Motor neuron (in vitro differentiated cells): ENCODE results near the gene KCNT2. TPM values are rescaled to one million over a fixed set of nuclear protein-coding genes. Genes with fewer than 3 reads are reported as not detected.

Source experiments
- ATAC-seq, 8 experiments: fragments of 200-7000 bp; cut with Tn5 transposase; replicated peaks in 6 of 8; 2 replicates each; pipeline ENCODE4 v1.8.0; 2021; ENCODE audit warnings: mild to moderate bottlenecking in 8 of 8, moderate library complexity in 8 of 8
- H3K27ac ChIP-seq, 2 donors: fragments of 250-450 bp; sonication (Bioruptor Pico); 2 replicates each; pipeline ENCODE4 v1.9.0; 2021; ENCODE audit warnings: antibody characterized with exemption in 2 of 2, mild to moderate bottlenecking in 2 of 2, moderate library complexity in 1 of 2
- H3K4me1 ChIP-seq, 2 donors: fragments of 250-450 bp; sonication (Bioruptor Pico); replicated peaks in 1 of 2; 2 replicates each; pipeline ENCODE4 v1.6.1; 2021; ENCODE audit warnings: antibody characterized with exemption in 2 of 2, mild to moderate bottlenecking in 2 of 2, moderate library complexity in 1 of 2
- H3K4me3 ChIP-seq, 5 donors: fragments of 250-450 bp; sonication (Bioruptor Pico); 2 replicates each; pipeline ENCODE4 v1.9.0; 2021; ENCODE audit warnings: antibody characterized with exemption in 5 of 5, mild to moderate bottlenecking in 5 of 5, moderate library complexity in 4 of 5
- WGBS, 10 experiments: fragments of 450-650 bp; shearing (Covaris generic); methylation state at CpG; one replicate each; pipeline ENCODE4 v1.0.0; 2022; 5-methylcytosine and 5-hydroxymethylcytosine counted together
- in situ Hi-C, 9 experiments: fragments of 400-800 bp; cut with MboI; loops; one replicate each; pipeline ENCODE4 v1.15.0; 2021; ENCODE audit warnings: low sequenced_read_pairs in 9 of 9, low pct_unique_long_range_greater_than_20kb in 2 of 9; ENCODE audit not compliant: unreplicated experiment in 9 of 9
- total RNA-seq, 8 experiments: library from RNA; unstranded; fragments of 300-600 nt; gene quantifications; 2 replicates each; pipeline versions ENCODE4 v1.2.3 to v1.2.4, GENCODE V29; 2022

Gene KCNT2
- total RNA-seq, 8 experiments from 2014 or later, result 0.24 to 33.5 (median 13.2) TPM

DNA sequence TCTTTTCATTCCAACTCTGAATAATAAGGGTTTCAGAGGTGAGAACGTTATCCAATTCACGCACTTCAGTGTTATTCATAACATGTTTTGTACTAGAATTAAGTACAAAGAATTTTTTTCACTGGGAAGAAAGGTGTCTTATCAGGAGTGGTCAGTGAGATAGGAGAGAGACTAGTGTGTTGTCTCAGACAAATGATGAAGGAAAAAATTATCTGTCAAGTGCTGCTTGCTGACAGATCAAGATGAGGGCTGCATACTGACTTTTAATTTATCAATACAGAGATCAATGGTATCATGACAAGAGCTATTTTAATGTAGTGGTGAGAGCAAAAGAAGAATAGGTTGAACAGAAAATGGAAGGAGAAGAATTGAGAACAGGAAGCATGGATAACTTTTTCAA is 402.4 kb downstream of the KCNT2 start:
- 14 to 100% (median 80%) methylated on average over 1 to 2 of the region's 2 CpGs for WGBS, 10 experiments
- no peak overlapping the region for H3K4me3 ChIP-seq
- in situ Hi-C loops, result no loop called here
- H3K27ac ChIP-seq, result no peak overlapping the region
- ATAC-seq, result no peak
- no peaks in the 10 kb centered on the region for H3K4me1 ChIP-seq

DNA sequence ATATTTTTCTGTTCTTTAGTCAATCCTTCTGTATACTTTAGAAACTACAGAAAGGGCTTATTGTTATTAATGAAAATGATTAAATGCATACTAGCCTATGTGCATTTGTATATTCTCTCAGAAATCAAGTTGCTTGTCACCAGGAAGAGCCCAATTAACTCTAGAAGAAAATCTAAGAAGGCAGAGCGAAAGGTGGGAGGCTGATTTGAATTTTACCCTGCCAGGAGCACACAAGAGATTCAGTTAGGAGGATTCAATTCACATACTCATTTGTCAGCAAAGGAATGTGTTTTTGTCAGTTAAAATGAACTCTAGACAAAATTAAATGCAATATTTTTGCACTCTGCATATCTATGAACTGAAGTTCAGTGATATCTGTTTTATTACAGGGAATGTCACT is 411.8 kb downstream of the KCNT2 start:
- Histone ChIP-seq H3K27ac (no peak overlapping the region), H3K4me1 (no peaks in the 10 kb centered on the region), H3K4me3 (no peak overlapping the region)
- in situ Hi-C loops, result no loop called here
- ATAC-seq, result no peak
- WGBS, 10 experiments, result 50 to 100% (median 71%) methylated on average over 1 of the region's 1 CpG; no CpG with 5 or more reads in 3 of the 10 experiments

DNA sequence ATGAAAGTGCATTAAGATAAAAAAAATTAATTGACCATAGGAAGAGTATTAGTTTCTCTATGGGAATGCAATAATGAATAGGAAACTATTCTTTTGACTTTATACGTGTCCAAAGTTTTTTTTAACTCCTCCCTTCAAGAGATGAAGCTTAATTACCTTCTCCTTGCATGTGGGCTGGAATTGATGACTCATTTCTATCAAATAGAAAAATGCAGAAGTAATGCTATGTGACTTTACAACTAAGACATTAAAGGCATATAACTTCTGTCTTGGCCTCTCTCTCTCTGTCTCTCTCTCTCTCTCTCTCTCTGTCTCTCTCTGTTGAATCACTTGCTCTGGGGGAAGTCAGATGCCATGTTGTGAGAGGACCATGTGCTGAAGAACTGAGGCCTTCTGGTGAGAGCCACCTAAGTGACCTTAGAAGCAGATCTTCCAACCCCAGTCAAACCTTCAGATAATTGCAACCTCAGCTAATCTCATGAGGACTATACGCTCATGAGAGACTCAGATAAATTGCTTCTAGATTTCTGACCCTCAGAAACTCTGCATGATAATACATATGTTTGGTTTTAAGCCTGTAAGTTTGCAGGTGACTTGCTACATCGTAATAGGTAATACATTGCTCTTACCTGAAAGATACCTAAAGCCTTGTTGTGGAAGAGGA is 414.2 kb downstream of the KCNT2 start:
- Histone ChIP-seq H3K27ac (no peak overlapping the region), H3K4me1 (no peaks in the 10 kb centered on the region), H3K4me3 (no peak overlapping the region)
- in situ Hi-C loops, result no loop called here
- WGBS, 10 experiments, result 0 to 94% (median 45%) methylated on average over 1 to 3 of the region's 3 CpGs
- no peak for ATAC-seq

GRCh38 chr1:196183941-196184340 is 424.3 kb downstream of the KCNT2 start:
- H3K4me1 ChIP-seq, result no peaks in the 10 kb centered on the region
- H3K27ac ChIP-seq, result no peak overlapping the region
- no peak for ATAC-seq
- 38 to 100% (median 80%) methylated on average over 1 to 7 of the region's 8 CpGs; no CpG with 5 or more reads in 3 of the 10 experiments for WGBS, 10 experiments
- in situ Hi-C loops, result no loop called here
- H3K4me3 ChIP-seq, result no peak overlapping the region

DNA sequence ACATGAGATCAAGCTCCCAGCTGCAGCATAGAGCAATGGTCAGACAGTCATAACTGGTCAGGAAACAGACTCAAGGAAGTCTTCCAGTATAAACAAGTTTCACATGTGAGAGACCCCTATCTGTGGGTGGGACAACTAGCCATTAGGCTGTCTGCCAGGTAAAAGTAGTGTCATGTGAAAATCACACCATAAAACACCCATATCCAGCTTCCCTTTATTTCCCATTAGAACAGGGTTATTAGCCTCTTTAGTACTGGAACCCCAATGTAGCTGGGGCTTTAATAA is 426.7 kb downstream of the KCNT2 start:
- Histone ChIP-seq H3K4me1 (no peaks in the 10 kb centered on the region), H3K4me3 (no peak overlapping the region), H3K27ac (no peak overlapping the region)
- ATAC-seq, result no peak
- in situ Hi-C loops, result no loop called here

GRCh38 chr1:196180847-196181593 is 427.2 kb downstream of the KCNT2 start:
- in situ Hi-C loops, result no loop called here
- peak in 2 of 8 experiments; percentile 44 to 62 for ATAC-seq
- WGBS, 10 experiments, result 0 to 69% (median 31%) methylated on average over 1 of the region's 1 CpG; no CpG with 5 or more reads in 4 of the 10 experiments
- H3K27ac ChIP-seq, result no peak overlapping the region
- no peak overlapping the region for H3K4me3 ChIP-seq
- no peaks in the 10 kb centered on the region for H3K4me1 ChIP-seq

- WGBS, 10 experiments, result 40 to 100% (median 87%) methylated on average over 1 to 3 of the region's 3 CpGs; no CpG with 5 or more reads in 1 of the 10 experiments
- H3K27ac ChIP-seq, result no peak overlapping the region
- H3K4me1 ChIP-seq, result no peaks in the 10 kb centered on the region
- in situ Hi-C loops, result no loop called here
- ATAC-seq, result no peak
- H3K4me3 ChIP-seq, result no peak overlapping the region
Observed at GRCh38 chr1:196178083-196178635, 430.1 kb downstream of the KCNT2 start.

Other genes starting within 250 kb of the KCNT2 start
- 100 to 1,000 TPM in 2 of 8 experiments, 10 to 100 TPM in 2, under 1 TPM in 2, not detected in 2; 0.09 to 174 (median 53.1) TPM for gene CFH, start 43.6 kb upstream of the KCNT2 start, total RNA-seq
- 1 to 10 TPM in 1 of 8 experiments, under 1 TPM in 5, not detected in 2; 0.14 to 1.7 (median 0.36) TPM for gene CFHR3, start 166.4 kb upstream of the KCNT2 start, total RNA-seq
- under 1 TPM in 4 of 8 experiments, not detected in 4; 0.16 to 0.92 (median 0.33) TPM for gene CFHR1, start 211.3 kb upstream of the KCNT2 start, total RNA-seq